ENCODE data around the gene ZMIZ1. TPM values are rescaled to one million over a fixed set of nuclear protein-coding genes. Genes with fewer than 3 reads are reported as not detected.

Gene ZMIZ1
- total RNA-seq, 1 donor from 2014 or later: 84.7 TPM

DNA sequence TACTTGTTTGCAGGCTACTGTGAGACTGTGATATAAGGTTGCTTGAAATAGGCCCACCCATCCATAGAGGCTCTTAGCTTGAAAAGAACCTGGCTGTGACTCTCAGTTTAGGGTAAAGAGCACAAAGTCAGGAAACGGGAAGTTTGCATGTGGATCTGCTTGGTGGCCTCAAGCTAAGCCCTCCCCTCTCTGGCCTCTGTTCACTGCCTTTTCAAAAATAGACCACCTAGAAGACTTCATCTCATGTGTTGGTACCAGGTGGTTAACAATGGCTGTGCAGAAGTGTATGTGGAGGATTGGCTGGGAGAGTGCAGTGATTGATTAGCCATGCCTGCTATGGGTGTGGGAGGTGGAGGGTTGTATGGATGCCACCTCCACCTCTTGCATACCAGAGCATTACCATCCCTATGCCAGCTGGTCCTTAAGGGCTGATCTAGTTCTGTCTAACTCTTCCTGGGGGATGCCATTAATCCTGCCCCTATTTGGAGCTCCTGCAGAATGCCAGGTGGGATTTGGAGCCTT lies 122.0 kb downstream of the ZMIZ1 start:
- Histone ChIP-seq H3K27me3 (no peaks in the 10 kb centered on the region), H3K4me3 (no peak overlapping the region), H3K36me3 (peaks cover 12% of the 10 kb centered on the region), H3K9me3 (no peaks in the 10 kb centered on the region), H3K4me1 (peaks cover 77% of the 10 kb centered on the region), H3K27ac (peak overlapping the region; percentile 74)
- ATAC-seq (no peak), DNase-seq (no peak)
- TF ChIP-seq, protein P1, sequence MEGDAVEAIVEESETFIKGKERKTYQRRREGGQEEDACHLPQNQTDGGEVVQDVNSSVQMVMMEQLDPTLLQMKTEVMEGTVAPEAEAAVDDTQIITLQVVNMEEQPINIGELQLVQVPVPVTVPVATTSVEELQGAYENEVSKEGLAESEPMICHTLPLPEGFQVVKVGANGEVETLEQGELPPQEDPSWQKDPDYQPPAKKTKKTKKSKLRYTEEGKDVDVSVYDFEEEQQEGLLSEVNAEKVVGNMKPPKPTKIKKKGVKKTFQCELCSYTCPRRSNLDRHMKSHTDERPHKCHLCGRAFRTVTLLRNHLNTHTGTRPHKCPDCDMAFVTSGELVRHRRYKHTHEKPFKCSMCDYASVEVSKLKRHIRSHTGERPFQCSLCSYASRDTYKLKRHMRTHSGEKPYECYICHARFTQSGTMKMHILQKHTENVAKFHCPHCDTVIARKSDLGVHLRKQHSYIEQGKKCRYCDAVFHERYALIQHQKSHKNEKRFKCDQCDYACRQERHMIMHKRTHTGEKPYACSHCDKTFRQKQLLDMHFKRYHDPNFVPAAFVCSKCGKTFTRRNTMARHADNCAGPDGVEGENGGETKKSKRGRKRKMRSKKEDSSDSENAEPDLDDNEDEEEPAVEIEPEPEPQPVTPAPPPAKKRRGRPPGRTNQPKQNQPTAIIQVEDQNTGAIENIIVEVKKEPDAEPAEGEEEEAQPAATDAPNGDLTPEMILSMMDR (IDR thresholded peaks at IDR 0.05): no peak
- intact Hi-C loops (cut with DNase I): loop anchor here (10.0 kb wide), 1 partner anchor 1146 kb away; no protein-coding TSS in a partner anchor

DNA sequence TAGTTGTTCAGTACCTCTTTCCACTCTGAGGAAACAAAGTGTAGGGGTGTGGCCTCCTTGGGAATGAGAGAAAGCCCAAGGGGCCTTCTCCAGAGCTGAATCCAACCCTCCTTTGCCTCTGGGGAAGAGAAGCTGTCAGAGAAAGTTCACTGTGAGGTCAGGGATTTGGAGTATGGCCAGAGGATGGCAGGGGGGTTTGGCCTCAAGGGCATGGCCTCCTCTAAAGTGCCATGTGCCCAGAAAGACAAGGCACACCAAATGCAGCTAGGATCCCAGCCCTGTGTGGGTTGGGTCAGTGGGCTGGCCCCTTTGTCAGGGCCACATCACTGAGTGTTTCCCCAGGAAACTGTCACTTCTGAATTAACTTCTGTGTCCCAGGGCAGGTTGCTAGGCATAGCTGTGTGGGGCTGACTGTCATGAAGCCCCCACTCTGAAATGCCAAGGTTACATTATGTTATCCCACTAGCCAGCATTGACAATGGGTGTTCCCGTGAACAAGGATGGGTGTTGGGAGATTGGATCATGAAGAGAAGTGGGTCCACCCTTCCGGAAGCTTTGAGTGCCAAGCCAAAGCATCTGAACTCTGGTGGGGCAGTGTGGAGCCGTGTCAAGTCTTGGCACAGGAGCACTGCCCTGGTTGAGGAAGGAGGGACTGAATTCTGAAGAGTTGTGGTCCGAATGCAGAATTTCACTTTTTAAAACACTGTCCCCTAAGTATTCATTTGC lies 123.3 kb downstream of the ZMIZ1 start:
- Histone ChIP-seq H3K4me3 (no peak overlapping the region), H3K27me3 (no peaks in the 10 kb centered on the region), H3K36me3 (peaks cover 15% of the 10 kb centered on the region), H3K27ac (peak overlapping the region; percentile 74), H3K9me3 (no peaks in the 10 kb centered on the region), H3K4me1 (peaks cover 64% of the 10 kb centered on the region)
- intact Hi-C loops (cut with DNase I): loop anchor here (10.0 kb wide), 1 partner anchor 1147 kb away; no protein-coding TSS in a partner anchor
- ATAC-seq (no peak), DNase-seq (no peak)
- TF ChIP-seq, protein P1 (IDR thresholded peaks at IDR 0.05): no peak

DNA sequence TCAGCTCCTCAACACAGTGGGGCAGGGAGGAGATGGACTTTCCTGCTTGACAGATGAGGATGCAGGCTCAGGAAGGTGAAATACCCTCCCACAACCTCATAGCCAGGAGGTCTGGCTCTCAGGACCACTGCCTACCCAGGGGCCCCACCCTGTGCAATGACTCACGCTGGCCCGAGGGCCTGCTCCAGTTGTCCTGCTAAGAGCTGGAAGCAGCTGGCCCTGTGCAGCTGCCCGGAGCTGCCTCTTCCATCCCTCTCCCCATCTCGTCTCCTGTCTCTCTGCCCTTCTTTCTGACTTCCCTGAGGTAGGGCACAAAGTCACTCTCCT lies 123.9 kb downstream of the ZMIZ1 start:
- no peak for ATAC-seq
- no peaks in the 10 kb centered on the region for H3K9me3 ChIP-seq
- H3K4me3 ChIP-seq: no peak overlapping the region
- peaks cover 59% of the 10 kb centered on the region for H3K4me1 ChIP-seq
- no peaks in the 10 kb centered on the region for H3K27me3 ChIP-seq
- H3K36me3 ChIP-seq: peaks cover 10% of the 10 kb centered on the region
- no peak for DNase-seq
- TF ChIP-seq, protein P1 (IDR thresholded peaks at IDR 0.05): no peak
- H3K27ac ChIP-seq: peak overlapping the region; percentile 74
- intact Hi-C loops (cut with DNase I): loop anchor here (10.0 kb wide), 1 partner anchor 1148 kb away; no protein-coding TSS in a partner anchor

DNA sequence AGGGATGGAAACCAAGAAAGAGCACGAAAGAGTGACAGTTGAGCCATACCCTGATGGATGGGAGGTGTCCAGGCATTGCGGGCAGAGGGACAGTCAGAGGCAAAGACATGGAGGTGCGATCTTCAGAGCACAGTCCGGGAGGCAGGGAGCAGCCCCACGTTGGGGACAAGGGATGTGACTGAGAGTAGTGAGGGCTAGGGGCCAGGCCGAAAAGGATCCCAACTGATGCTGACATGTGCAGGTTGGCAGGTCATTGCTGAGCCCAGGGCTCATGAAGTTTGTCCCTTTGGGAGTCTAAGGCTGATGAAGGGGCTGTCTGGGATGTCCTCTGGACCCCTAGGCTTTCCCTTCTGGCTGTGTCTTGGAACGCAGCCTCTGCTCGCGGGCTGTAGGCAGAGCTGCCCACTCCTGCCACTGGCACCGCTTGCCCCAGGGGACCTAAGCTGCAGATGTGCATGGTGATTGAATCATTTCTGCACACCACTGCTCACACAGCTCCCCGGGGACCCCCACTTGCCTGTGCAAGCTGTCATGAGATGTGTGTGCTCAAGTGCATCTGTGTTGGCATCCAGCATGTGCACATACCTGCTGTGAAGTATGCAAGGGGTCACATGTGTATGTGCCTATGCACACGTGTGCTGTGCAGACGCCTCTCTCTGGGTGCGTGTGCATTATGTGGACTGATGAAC lies 125.1 kb downstream of the ZMIZ1 start:
- H3K36me3 ChIP-seq: peaks cover 8% of the 10 kb centered on the region
- no peak for ATAC-seq
- no peak overlapping the region for H3K4me3 ChIP-seq
- H3K4me1 ChIP-seq: peaks cover 47% of the 10 kb centered on the region
- no peaks in the 10 kb centered on the region for H3K27me3 ChIP-seq
- intact Hi-C loops (cut with DNase I): loop anchor here (10.0 kb wide), 1 partner anchor 1149 kb away; no protein-coding TSS in a partner anchor
- no peaks in the 10 kb centered on the region for H3K9me3 ChIP-seq
- TF ChIP-seq, protein P1 (IDR thresholded peaks at IDR 0.05): no peak
- no peak for DNase-seq
- no peak overlapping the region for H3K27ac ChIP-seq

DNA sequence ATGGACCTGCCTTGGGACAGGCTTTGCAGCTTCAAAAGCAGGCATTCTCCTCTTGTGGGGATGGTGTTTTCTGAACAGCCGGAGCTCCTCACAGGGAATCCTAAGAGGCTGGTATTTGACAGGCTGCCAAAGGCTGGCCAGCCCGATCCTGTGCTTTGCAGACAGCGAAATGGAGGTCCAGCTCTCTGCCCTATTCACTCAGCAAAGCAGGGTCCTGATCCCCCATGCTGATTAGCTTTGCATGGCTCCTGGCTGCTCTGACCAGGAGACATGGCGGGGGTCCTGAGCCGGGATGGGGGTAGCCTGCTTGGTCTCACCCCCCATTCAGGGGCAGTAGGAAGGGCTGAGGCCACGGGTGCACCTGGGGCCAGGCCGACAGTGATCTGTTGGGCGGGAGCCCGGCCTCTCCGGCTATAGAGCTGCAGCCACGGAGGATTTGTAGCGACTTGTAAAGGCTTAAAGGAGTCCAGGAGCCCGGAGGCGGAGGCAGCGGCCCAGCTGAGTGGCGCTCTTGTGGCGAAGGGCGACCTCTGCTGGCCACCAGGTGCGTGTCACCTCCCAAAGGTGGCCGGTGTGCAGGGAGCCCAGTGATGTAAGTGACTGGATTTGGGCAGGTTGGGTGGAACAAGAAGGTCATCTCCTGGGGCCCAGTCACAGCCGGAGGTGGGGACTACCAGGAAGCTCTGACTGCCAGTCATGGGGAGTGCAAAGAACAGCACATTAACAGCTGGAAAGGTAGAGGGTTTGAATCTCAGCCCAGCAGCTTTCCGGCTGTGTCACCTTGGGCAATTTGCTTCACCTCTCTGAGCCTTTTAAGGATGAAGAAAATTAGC lies 126.5 kb downstream of the ZMIZ1 start:
- intact Hi-C loops (cut with DNase I): loop anchor here (5.0 to 10.0 kb wide), 2 partner anchors 123 to 1151 kb away; no protein-coding TSS in a partner anchor
- peak overlapping the region; percentile 71 for H3K27ac ChIP-seq
- ATAC-seq (peak; percentile 93), DNase-seq (peak; percentile 93)
- no peaks in the 10 kb centered on the region for H3K9me3 ChIP-seq
- TF ChIP-seq, protein P1 (IDR thresholded peaks at IDR 0.05): no peak
- H3K36me3 ChIP-seq: peaks cover 8% of the 10 kb centered on the region
- H3K4me1 ChIP-seq: peaks cover 32% of the 10 kb centered on the region
- H3K27me3 ChIP-seq: no peaks in the 10 kb centered on the region
- no peak overlapping the region for H3K4me3 ChIP-seq
